Urinary bladder (tissue), 4 donors: ENCODE results near the gene SP100. TPM values are rescaled to one million over a fixed set of nuclear protein-coding genes. Genes with fewer than 3 reads are reported as not detected.
"Not testable (repeated sequence)": the region's sequence is repeated elsewhere in the genome, so short reads cannot be mapped to it uniquely, and the experiment has no call there.

ENCODE experiments used
- DNase-seq: peaks from one replicate; pipeline ENCODE4 v3.0.0-alpha.2; 2015; ENCODE audit errors: extremely low spot score
- H3K27ac ChIP-seq: one replicate; pipeline ENCODE4 v1.5.1; 2013; ENCODE audit warnings: low read depth, mild to moderate bottlenecking, moderate library complexity
- H3K36me3 ChIP-seq: one replicate; pipeline ENCODE4 v1.6.1; 2013; ENCODE audit warnings: mild to moderate bottlenecking, moderate library complexity; ENCODE audit not compliant: insufficient read depth
- H3K4me1 ChIP-seq: one replicate; pipeline ENCODE4 v1.6.1; 2013; ENCODE audit warnings: mild to moderate bottlenecking, moderate library complexity; ENCODE audit not compliant: insufficient read depth
- H3K4me3 ChIP-seq: one replicate; pipeline ENCODE4 v1.5.1; 2013; ENCODE audit warnings: low read depth, low read length
- WGBS: extraction: QIAGEN DNeasy Blood & Tissue Kit; methylation state at CpG from one replicate; pipeline ENCODE4 v1.1.7; 2013; 5-methylcytosine and 5-hydroxymethylcytosine counted together
- polyA plus RNA-seq: library from polyadenylated mRNA; stranded (reverse); fragments of 200-250 nt; gene quantifications from one replicate; pipeline ENCODE4 v1.2.3, GENCODE V29; 2013
- total RNA-seq: library from RNA; depleted of rRNA; stranded (reverse); fragments of >200 nt; gene quantifications from one replicate; pipeline ENCODE4 v1.2.3, GENCODE V29; 2014
- donor health status: healthy with polysubstance abuse.
- donor health status: healthy.

SP100 gene
- total and polyA plus RNA-seq, 2 donors: 51.9 to 82.3 TPM

GRCh38 chr2:230455005-230455684, 39.1 kb downstream of the SP100 start:
- 90% methylated on average over 2 of the region's 2 CpGs for WGBS
- H3K27ac ChIP-seq: no peak overlapping the region
- no peak overlapping the region for H3K4me3 ChIP-seq
- no peaks in the 10 kb centered on the region for H3K4me1 ChIP-seq
- DNase-seq: no peak
- peaks cover 7% of the 10 kb centered on the region for H3K36me3 ChIP-seq

GRCh38 chr2:230457073-230457768, 41.2 kb downstream of the SP100 start:
- Histone ChIP-seq H3K27ac (no peak overlapping the region), H3K36me3 (peaks cover 7% of the 10 kb centered on the region), H3K4me1 (no peaks in the 10 kb centered on the region), H3K4me3 (no peak overlapping the region)
- no peak for DNase-seq
- WGBS: 70% methylated on average over 4 of the region's 4 CpGs

GRCh38 chr2:230457793-230458192, 41.8 kb downstream of the SP100 start:
- Histone ChIP-seq H3K4me3 (no peak overlapping the region), H3K4me1 (no peaks in the 10 kb centered on the region), H3K36me3 (peaks cover 7% of the 10 kb centered on the region), H3K27ac (no peak overlapping the region)
- no peak for DNase-seq

GRCh38 chr2:230459216-230459615, 43.2 kb downstream of the SP100 start:
- no peaks in the 10 kb centered on the region for H3K4me1 ChIP-seq
- no peak for DNase-seq
- H3K4me3 ChIP-seq: no peak overlapping the region
- H3K27ac ChIP-seq: no peak overlapping the region
- H3K36me3 ChIP-seq: peaks cover 7% of the 10 kb centered on the region

- H3K36me3 ChIP-seq: peaks cover 10% of the 10 kb centered on the region
- WGBS: 92% methylated on average over 4 of the region's 4 CpGs
Observed at GRCh38 chr2:230471074-230471473, 55.1 kb downstream of the SP100 start.

GRCh38 chr2:230472621-230473018, 56.6 kb downstream of the SP100 start:
- no peak overlapping the region for H3K27ac ChIP-seq
- DNase-seq: no peak
- H3K4me3 ChIP-seq: no peak overlapping the region
- peaks cover 10% of the 10 kb centered on the region for H3K36me3 ChIP-seq
- no peaks in the 10 kb centered on the region for H3K4me1 ChIP-seq

More at GRCh38 chr2:230471074-230471473, 55.1 kb downstream of the SP100 start:
- H3K27ac ChIP-seq: no peak overlapping the region
- no peaks in the 10 kb centered on the region for H3K4me1 ChIP-seq
- no peak for DNase-seq
- no peak overlapping the region for H3K4me3 ChIP-seq

GRCh38 chr2:230473378-230473777, 57.4 kb downstream of the SP100 start:
- 56% methylated on average over 3 of the region's 3 CpGs for WGBS
- no peak for DNase-seq
- H3K4me3 ChIP-seq: no peak overlapping the region
- no peaks in the 10 kb centered on the region for H3K4me1 ChIP-seq
- H3K27ac ChIP-seq: no peak overlapping the region
- peaks cover 6% of the 10 kb centered on the region for H3K36me3 ChIP-seq

- Histone ChIP-seq H3K4me1 (no peaks in the 10 kb centered on the region), H3K4me3 (no peak overlapping the region), H3K27ac (no peak overlapping the region), H3K36me3 (peaks cover 3% of the 10 kb centered on the region)
- no peak for DNase-seq
- WGBS: 74% methylated on average over 1 of the region's 1 CpG
Observed at GRCh38 chr2:230475143-230475542, 59.1 kb downstream of the SP100 start.

GRCh38 chr2:230485801-230486341, 69.9 kb downstream of the SP100 start:
- WGBS: 75% methylated on average over 4 of the region's 4 CpGs
- no peak for DNase-seq
- Histone ChIP-seq H3K27ac (no peak overlapping the region), H3K4me1 (no peaks in the 10 kb centered on the region), H3K36me3 (peaks cover 3% of the 10 kb centered on the region), H3K4me3 (no peak overlapping the region)

- not testable (repeated sequence) for H3K4me3 ChIP-seq, H3K36me3 ChIP-seq, H3K27ac ChIP-seq, DNase-seq, H3K4me1 ChIP-seq
- WGBS: 81% methylated on average over 2 of the region's 2 CpGs
Observed at GRCh38 chr2:230491219-230491618, 75.2 kb downstream of the SP100 start.

- Histone ChIP-seq H3K4me3 (no peak overlapping the region), H3K4me1 (no peaks in the 10 kb centered on the region), H3K27ac (no peak overlapping the region), H3K36me3 (no peaks in the 10 kb centered on the region)
- 46% methylated on average over 1 of the region's 1 CpG for whole genome bisulfite sequencing
- DNase-seq: no peak
Observed at GRCh38 chr2:230492107-230492506, 76.1 kb downstream of the SP100 start.

GRCh38 chr2:230494980-230495379, 79.0 kb downstream of the SP100 start:
- WGBS: 78% methylated on average over 1 of the region's 1 CpG
- H3K36me3 ChIP-seq: no peaks in the 10 kb centered on the region
- H3K4me3 ChIP-seq: no peak overlapping the region
- H3K4me1 ChIP-seq: no peaks in the 10 kb centered on the region
- no peak overlapping the region for H3K27ac ChIP-seq
- no peak for DNase-seq

- no peak for DNase-seq
- no peak overlapping the region for H3K27ac ChIP-seq
- 75% methylated on average over 3 of the region's 3 CpGs for WGBS
- no peaks in the 10 kb centered on the region for H3K36me3 ChIP-seq
- no peak overlapping the region for H3K4me3 ChIP-seq
- H3K4me1 ChIP-seq: no peaks in the 10 kb centered on the region
Observed at GRCh38 chr2:230496891-230497290, 80.9 kb downstream of the SP100 start.

GRCh38 chr2:230498506-230499107, 82.6 kb downstream of the SP100 start:
- Histone ChIP-seq H3K36me3 (no peaks in the 10 kb centered on the region), H3K4me1 (no peaks in the 10 kb centered on the region), H3K27ac (no peak overlapping the region), H3K4me3 (no peak overlapping the region)
- no peak for DNase-seq
- WGBS: 80% methylated on average over 5 of the region's 5 CpGs
